Neural crest cell (in vitro differentiated cells): ENCODE results near the gene GPSM3. TPM values are rescaled to one million over a fixed set of nuclear protein-coding genes. Genes with fewer than 3 reads are reported as not detected.

Experiments
- DNase-seq: peaks from one replicate; pipeline ENCODE4 v3.0.0; 2021; ENCODE audit warnings: low read depth, mixed read lengths, low spot score
- H3K27ac Mint-ChIP-seq: one replicate; pipeline ENCODE4 v1.8.0; 2021; ENCODE audit warnings: mild to moderate bottlenecking, mixed read lengths; ENCODE audit not compliant: unreplicated experiment
- H3K27me3 Mint-ChIP-seq: 2 replicates; pipeline ENCODE4 v1.8.0; 2021; ENCODE audit warnings: low read depth, mild to moderate bottlenecking, mixed read lengths
- H3K36me3 Mint-ChIP-seq: 2 replicates; pipeline ENCODE4 v1.8.0; 2021; ENCODE audit warnings: low read depth, mild to moderate bottlenecking, mixed read lengths
- H3K4me1 Mint-ChIP-seq: 2 replicates; pipeline ENCODE4 v1.8.0; 2021; ENCODE audit warnings: mixed read lengths
- H3K4me3 Mint-ChIP-seq: one replicate; pipeline ENCODE4 v1.8.0; 2021; ENCODE audit warnings: mild to moderate bottlenecking, mixed read lengths
- H3K9me3 Mint-ChIP-seq: 2 replicates; pipeline ENCODE4 v1.8.0; 2021; ENCODE audit warnings: mixed read lengths
- total RNA-seq: library from RNA; stranded (reverse); gene quantifications from 2 replicates; pipeline ENCODE4 v1.2.1, GENCODE V29; 2021
- TF ChIP-seq, protein P1 (sequence below): fragments of 200-600 bp; sonication (generic); conservative IDR thresholded peaks from 2 replicates; pipeline ENCODE4 v1.5.0; 2021; ENCODE audit warnings: antibody characterized with exemption, mild to moderate bottlenecking

GPSM3 gene
- total RNA-seq, 1 donor from 2014 or later = 7.3 TPM

DNA sequence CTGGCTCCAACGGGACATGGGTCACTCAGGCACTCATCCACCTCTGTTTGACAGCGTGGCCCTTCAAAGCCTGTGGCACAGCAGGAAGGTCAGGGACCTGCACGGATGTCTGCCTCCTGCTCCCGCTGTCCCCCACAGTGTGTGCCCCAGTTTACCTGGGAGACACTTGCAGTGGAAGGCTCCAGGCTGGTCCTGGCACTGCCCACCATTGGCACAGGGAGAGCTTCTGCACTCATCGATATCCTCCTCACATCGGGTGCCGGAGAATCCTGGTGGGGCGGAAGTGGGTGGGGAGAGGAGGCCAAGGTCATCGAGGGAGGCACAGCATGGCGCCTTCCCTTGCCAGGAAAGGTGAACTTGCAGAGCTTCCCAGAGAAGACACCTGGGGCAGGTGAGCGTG is 24.6 kb upstream of the GPSM3 start:
- no peak overlapping the region for H3K4me3 Mint-ChIP-seq
- TF ChIP-seq, protein P1, sequence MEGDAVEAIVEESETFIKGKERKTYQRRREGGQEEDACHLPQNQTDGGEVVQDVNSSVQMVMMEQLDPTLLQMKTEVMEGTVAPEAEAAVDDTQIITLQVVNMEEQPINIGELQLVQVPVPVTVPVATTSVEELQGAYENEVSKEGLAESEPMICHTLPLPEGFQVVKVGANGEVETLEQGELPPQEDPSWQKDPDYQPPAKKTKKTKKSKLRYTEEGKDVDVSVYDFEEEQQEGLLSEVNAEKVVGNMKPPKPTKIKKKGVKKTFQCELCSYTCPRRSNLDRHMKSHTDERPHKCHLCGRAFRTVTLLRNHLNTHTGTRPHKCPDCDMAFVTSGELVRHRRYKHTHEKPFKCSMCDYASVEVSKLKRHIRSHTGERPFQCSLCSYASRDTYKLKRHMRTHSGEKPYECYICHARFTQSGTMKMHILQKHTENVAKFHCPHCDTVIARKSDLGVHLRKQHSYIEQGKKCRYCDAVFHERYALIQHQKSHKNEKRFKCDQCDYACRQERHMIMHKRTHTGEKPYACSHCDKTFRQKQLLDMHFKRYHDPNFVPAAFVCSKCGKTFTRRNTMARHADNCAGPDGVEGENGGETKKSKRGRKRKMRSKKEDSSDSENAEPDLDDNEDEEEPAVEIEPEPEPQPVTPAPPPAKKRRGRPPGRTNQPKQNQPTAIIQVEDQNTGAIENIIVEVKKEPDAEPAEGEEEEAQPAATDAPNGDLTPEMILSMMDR = no peak
- H3K27ac Mint-ChIP-seq = peak overlapping the region; percentile 30
- no peaks in the 10 kb centered on the region for H3K9me3 Mint-ChIP-seq
- DNase-seq = no peak
- no peaks in the 10 kb centered on the region for H3K4me1 Mint-ChIP-seq
- no peaks in the 10 kb centered on the region for H3K27me3 Mint-ChIP-seq
- no peaks in the 10 kb centered on the region for H3K36me3 Mint-ChIP-seq

DNA sequence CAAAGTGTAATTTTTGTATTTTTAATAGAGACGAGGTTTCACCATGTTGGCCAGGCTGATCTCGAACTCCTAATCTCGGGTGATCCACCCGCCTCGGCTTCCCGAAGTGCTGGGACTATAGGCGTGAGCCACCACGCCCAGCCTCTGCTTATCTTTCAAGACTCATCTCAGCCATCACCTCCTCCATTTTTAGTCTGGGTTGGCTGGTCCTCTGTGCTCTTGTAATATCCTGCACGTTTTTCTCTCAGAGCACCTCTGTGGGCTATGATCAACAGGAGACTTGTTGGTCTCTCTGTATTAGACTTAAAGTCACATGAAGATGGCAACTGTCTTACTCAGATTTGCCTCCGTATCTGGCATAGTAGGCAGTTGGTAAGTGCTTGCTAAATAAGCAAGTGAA is 23.8 kb upstream of the GPSM3 start:
- no peak overlapping the region for H3K4me3 Mint-ChIP-seq
- H3K27me3 Mint-ChIP-seq = no peaks in the 10 kb centered on the region

DNA sequence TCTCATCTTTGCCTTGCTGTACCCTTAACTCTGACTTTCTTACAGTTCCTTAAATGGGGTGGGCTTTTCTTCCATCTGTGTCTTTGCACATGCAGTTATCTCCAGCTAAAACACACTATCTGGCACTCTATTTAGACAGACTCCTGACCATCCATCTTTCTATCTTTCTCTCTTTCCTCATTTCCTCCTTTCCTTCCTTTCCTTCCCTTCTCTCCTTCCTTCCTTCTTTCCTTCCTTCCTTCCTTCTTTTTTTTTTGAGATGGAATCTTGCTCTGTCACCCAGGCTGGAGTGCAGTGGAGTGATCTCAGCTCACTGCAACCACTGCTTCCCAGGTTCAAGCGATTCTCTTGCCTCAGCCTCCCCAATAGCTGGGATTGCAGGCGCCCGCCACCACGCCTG is 23.2 kb upstream of the GPSM3 start:
- Mint-ChIP-seq H3K27me3 (no peaks in the 10 kb centered on the region), H3K9me3 (no peaks in the 10 kb centered on the region), H3K27ac (no peak overlapping the region), H3K4me1 (no peaks in the 10 kb centered on the region), H3K4me3 (no peak overlapping the region), H3K36me3 (no peaks in the 10 kb centered on the region)
- TF ChIP-seq, protein P1 = no peak
- no peak for DNase-seq

More for the DNA sequence above, 23.8 kb upstream of the GPSM3 start:
- Mint-ChIP-seq H3K36me3 (no peaks in the 10 kb centered on the region), H3K9me3 (no peaks in the 10 kb centered on the region), H3K27ac (no peak overlapping the region), H3K4me1 (no peaks in the 10 kb centered on the region)
- TF ChIP-seq, protein P1 = no peak
- no peak for DNase-seq

DNA sequence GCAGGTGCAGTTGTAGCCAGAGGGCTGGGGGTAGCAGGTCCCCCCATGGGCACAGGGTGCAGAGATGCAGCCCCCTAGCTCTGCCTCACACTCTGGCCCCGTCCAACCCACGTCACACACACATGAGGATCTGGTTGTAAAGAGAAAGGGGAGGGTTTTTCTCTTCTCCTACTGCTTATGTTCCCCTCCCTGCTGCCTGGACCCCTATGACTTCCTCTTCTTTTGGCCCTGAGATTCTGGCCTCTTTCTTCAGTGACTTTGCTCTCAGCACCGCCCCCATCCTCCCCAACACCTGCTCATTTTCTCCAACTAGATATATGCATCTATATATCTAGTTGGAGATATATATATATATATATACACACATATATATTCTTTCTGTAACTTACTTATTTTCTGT is 21.7 kb upstream of the GPSM3 start:
- TF ChIP-seq, protein P1 = no peak
- Mint-ChIP-seq H3K27ac (no peak overlapping the region), H3K27me3 (no peaks in the 10 kb centered on the region), H3K9me3 (no peaks in the 10 kb centered on the region), H3K4me1 (no peaks in the 10 kb centered on the region), H3K36me3 (no peaks in the 10 kb centered on the region), H3K4me3 (no peak overlapping the region)
- no peak for DNase-seq

DNA sequence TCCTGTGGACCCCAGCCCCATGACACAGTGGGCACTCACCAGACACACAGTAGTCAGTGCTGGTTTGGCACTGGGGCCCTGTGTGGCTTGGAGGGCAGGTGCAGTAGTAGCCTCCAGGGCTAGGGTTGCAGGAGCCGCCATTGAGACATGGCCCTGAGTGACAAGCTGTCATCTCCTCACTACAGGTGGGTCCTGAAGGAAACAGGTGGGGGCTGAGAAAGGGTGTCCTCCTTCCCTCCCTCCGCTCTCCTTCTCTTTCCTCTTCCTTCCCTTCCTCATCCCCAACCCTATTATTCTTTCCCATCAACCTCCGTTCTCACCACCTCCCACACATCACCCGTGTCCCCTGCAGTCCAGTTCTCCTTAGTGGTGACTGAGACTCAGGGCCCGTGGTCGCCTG is 21.2 kb upstream of the GPSM3 start:
- no peaks in the 10 kb centered on the region for H3K4me1 Mint-ChIP-seq
- no peaks in the 10 kb centered on the region for H3K36me3 Mint-ChIP-seq
- no peaks in the 10 kb centered on the region for H3K27me3 Mint-ChIP-seq
- TF ChIP-seq, protein P1 = no peak
- DNase-seq = no peak
- H3K4me3 Mint-ChIP-seq = no peak overlapping the region
- H3K9me3 Mint-ChIP-seq = peaks cover 2% of the 10 kb centered on the region
- no peak overlapping the region for H3K27ac Mint-ChIP-seq
